ACHN (cell line): ENCODE data around the gene ZCWPW1.
"Not testable (repeated sequence)": the region's sequence is repeated elsewhere in the genome, so short reads cannot be mapped to it uniquely, and the experiment has no call there.

Experiments used
- DNase-seq: peaks from one replicate; pipeline ENCODE4 v3.0.0-alpha.2; 2015
- in situ Hi-C: cut with HindIII; loops from 2 replicates; pipeline ENCODE4 v1.10.0; 2017; ENCODE audit warnings: low sequenced_read_pairs, low pct_ligation_motif_present, low pct_unique_long_range_greater_than_20kb

The ZCWPW1 gene

GRCh38 chr7:100464210-100464660 is 35.7 kb upstream of the ZCWPW1 start, which contains the start of gene SPACDR:
SPACDR (minus strand) TSS chr7:100464260; CDS start chr7:100464025, 235 bp downstream.
- in situ Hi-C loops = no loop called here
- DNase-seq = no peak

GRCh38 chr7:100457033-100457432 is 28.5 kb upstream of the ZCWPW1 start:
- in situ Hi-C loops = no loop called here
- no peak for DNase-seq

- no peak for DNase-seq
- in situ Hi-C loops = no loop called here
These were observed 28.1 kb upstream of the ZCWPW1 start for GRCh38 chr7:100456562-100456961.

- in situ Hi-C loops = no loop called here
- no peak for DNase-seq
These were observed 26.7 kb upstream of the ZCWPW1 start for GRCh38 chr7:100455206-100455605.

GRCh38 chr7:100453854-100454253 is 25.4 kb upstream of the ZCWPW1 start:
- DNase-seq, in situ Hi-C loops: not testable (repeated sequence)

GRCh38 chr7:100452513-100452912 is 24.0 kb upstream of the ZCWPW1 start:
- in situ Hi-C loops = no loop called here
- no peak for DNase-seq

- in situ Hi-C loops = no loop called here
- DNase-seq = no peak
These were observed 20.8 kb upstream of the ZCWPW1 start for GRCh38 chr7:100449190-100449795.

- in situ Hi-C loops, DNase-seq: not testable (repeated sequence)
These were observed 18.9 kb upstream of the ZCWPW1 start for GRCh38 chr7:100447363-100447762.

- DNase-seq = no peak
- in situ Hi-C loops = no loop called here
These were observed 17.5 kb upstream of the ZCWPW1 start for GRCh38 chr7:100446040-100446439.

- no peak for DNase-seq
- in situ Hi-C loops = no loop called here
These were observed 16.1 kb upstream of the ZCWPW1 start for GRCh38 chr7:100444311-100445278.

- in situ Hi-C loops = no loop called here
- no peak for DNase-seq
These were observed 14.8 kb upstream of the ZCWPW1 start for GRCh38 chr7:100443096-100443840.

- DNase-seq = no peak
- in situ Hi-C loops = no loop called here
These were observed 13.4 kb upstream of the ZCWPW1 start for GRCh38 chr7:100441641-100442535.

- in situ Hi-C loops, DNase-seq: not testable (repeated sequence)
These were observed 10.7 kb upstream of the ZCWPW1 start for GRCh38 chr7:100439244-100439643.

GRCh38 chr7:100438731-100439130 is 10.2 kb upstream of the ZCWPW1 start:
- DNase-seq, in situ Hi-C loops: not testable (repeated sequence)

GRCh38 chr7:100438172-100438571 is 9.7 kb upstream of the ZCWPW1 start:
- in situ Hi-C loops = no loop called here
- DNase-seq = no peak

- DNase-seq = no peak
- in situ Hi-C loops = no loop called here
These were observed 8.9 kb upstream of the ZCWPW1 start for GRCh38 chr7:100437150-100438100.
